HCT116 (cell line): ENCODE results near the gene LRRC61. TPM values are rescaled to one million over a fixed set of nuclear protein-coding genes. Genes with fewer than 3 reads are reported as not detected.

Source experiments
- ATAC-seq: fragments of 200-7000 bp; cut with Tn5 transposase; 2 replicates; pipeline ENCODE4 v1.9.1; 2020; ENCODE audit warnings: mild to moderate bottlenecking, moderate library complexity
- BruUV-seq: library from RNA; stranded (reverse); fragments of 400-500 nt; replicated peaks from 2 replicates; lab custom pipeline; 2021; lab: Mats Ljungman, UMichigan
- CTCF ChIA-PET: fragments of 300-600 bp; sonication (Branson Sonifier 250); formaldehyde crosslinking; loops from one replicate; lab custom pipeline; 2021; ENCODE audit warnings: antibody characterized with exemption; lab: Charles Lee
- POLR2A ChIA-PET: fragments of 300-600, 350-600 bp; sonication (Branson Sonifier 250); formaldehyde crosslinking; loops from one replicate; lab custom pipeline; 2021; ENCODE audit warnings: antibody characterized with exemption; lab: Charles Lee
- RAD21 ChIA-PET, 2 experiments: fragments of 300-600 bp; sonication (Branson Sonifier 250); formaldehyde crosslinking; loops; one replicate each; lab custom pipeline; 2023; ENCODE audit warnings: low total read pairs in 2 of 2; ENCODE audit not compliant: uncharacterized antibody in 2 of 2, unreplicated experiment in 2 of 2, low non-redundant PET in 1 of 2; lab: Charles Lee
- DNase-seq: peaks from one replicate; pipeline ENCODE4 v3.0.0-alpha.2; 2010; ENCODE audit warnings: low read depth, low spot score
- H2AFZ ChIP-seq: fragments of 200-600 bp; shearing (Covaris generic), sonication (generic); 2 replicates; pipeline ENCODE4 v1.6.1; 2017; ENCODE audit warnings: low read depth, mixed run types, mixed read lengths, antibody characterized with exemption, low read length; ENCODE audit not compliant: poor library complexity, severe bottlenecking
- H3K27ac ChIP-seq: 2 replicates; pipeline ENCODE4 v1.5.1; 2012; ENCODE audit warnings: low read depth, low read length
- H3K27me3 ChIP-seq: fragments of 200-600 bp; sonication (generic); 2 replicates; pipeline ENCODE4 v1.6.1; 2016; ENCODE audit warnings: mixed run types, low read length, mixed read lengths; ENCODE audit not compliant: insufficient read depth
- H3K36me3 ChIP-seq, 2 experiments: fragments of 200-500 bp in 1 of 2; fragments of 200-600 bp in 1 of 2; sonication (Bioruptor generic) in 1 of 2; sonication (generic) in 1 of 2; 2 replicates each; pipeline versions ENCODE4 v1.5.1 to v1.6.1; 2014 to 2016; ENCODE audit warnings: low read length in 2 of 2, inconsistent platforms in 1 of 2, mixed read lengths in 1 of 2, mixed run types in 1 of 2; ENCODE audit not compliant: insufficient read depth in 2 of 2, control insufficient read depth in 1 of 2
- H3K4me1 ChIP-seq, 2 experiments: fragments of 200-600 bp in 1 of 2; sonication (generic) in 1 of 2; 2 replicates each; pipeline versions ENCODE4 v1.5.1 to v1.6.1; 2012 to 2017; ENCODE audit warnings: low read length in 2 of 2, inconsistent platforms in 1 of 2, mild to moderate bottlenecking in 1 of 2, mixed read lengths in 1 of 2, mixed run types in 1 of 2, moderate library complexity in 1 of 2; ENCODE audit not compliant: insufficient read depth in 2 of 2, control insufficient read depth in 1 of 2
- H3K4me2 ChIP-seq: fragments of 200-600 bp; sonication (generic); 2 replicates; pipeline ENCODE4 v1.6.1; 2017; ENCODE audit warnings: mixed run types, low read length, mixed read lengths
- H3K4me3 ChIP-seq, 2 experiments: fragments of 200-600 bp in 1 of 2; sonication (generic) in 1 of 2; replicated peaks in 1 of 2; 2 replicates each; pipeline ENCODE4 v1.5.1; 2011 to 2016; ENCODE audit warnings: low read length in 2 of 2, control low read depth in 1 of 2, low read depth in 1 of 2, mild to moderate bottlenecking in 1 of 2, mixed read lengths in 1 of 2, mixed run types in 1 of 2
- H3K79me2 ChIP-seq: fragments of 200-600 bp; sonication (generic); 2 replicates; pipeline ENCODE4 v1.6.1; 2017; ENCODE audit warnings: mild to moderate bottlenecking, mixed run types, low read length, moderate library complexity, mixed read lengths; ENCODE audit not compliant: insufficient read depth
- H3K9ac ChIP-seq: fragments of 200-600 bp; sonication (generic); 2 replicates; pipeline ENCODE4 v1.6.1; 2016; ENCODE audit warnings: low read length, mixed read lengths
- H3K9me2 ChIP-seq: fragments of 200-600 bp; sonication (generic), shearing (Covaris generic); 2 replicates; pipeline ENCODE4 v1.6.1; 2017; ENCODE audit warnings: mixed run types, mild to moderate bottlenecking, moderate library complexity; ENCODE audit not compliant: insufficient read depth
- H3K9me3 ChIP-seq, 2 experiments: fragments of 200-500 bp in 1 of 2; fragments of 200-600 bp in 1 of 2; sonication (Bioruptor generic) in 1 of 2; sonication (generic) in 1 of 2; 2 replicates each; pipeline ENCODE4 v1.6.1; 2014 to 2017; ENCODE audit warnings: low read length in 2 of 2, mixed read lengths in 2 of 2, inconsistent platforms in 1 of 2, low read depth in 1 of 2, mild to moderate bottlenecking in 1 of 2, mixed run types in 1 of 2, moderate library complexity in 1 of 2; ENCODE audit not compliant: control insufficient read depth in 1 of 2, insufficient read depth in 1 of 2
- H4K20me1 ChIP-seq: fragments of 200-600 bp; sonication (generic), shearing (Covaris generic); 2 replicates; pipeline ENCODE4 v1.6.1; 2017; ENCODE audit warnings: mixed run types, mild to moderate bottlenecking, moderate library complexity; ENCODE audit not compliant: insufficient read depth
- CEBPB ChIP-seq: IDR thresholded peaks from 2 replicates; pipeline ENCODE4 v1.6.1; 2012; ENCODE audit warnings: low read depth
- RAD21 ChIP-seq: IDR thresholded peaks from 2 replicates; pipeline ENCODE4 v1.6.1; 2012; ENCODE audit warnings: low read depth, mild to moderate bottlenecking
- SP1 ChIP-seq: IDR thresholded peaks from 2 replicates; pipeline ENCODE4 v1.6.1; 2012; ENCODE audit warnings: low read depth
- intact Hi-C: fragments of 100-400 bp; cut with micrococcal nuclease; formaldehyde crosslinking; loops from 2 replicates; pipeline ENCODE4 v1.10.0; 2022
- total RNA-seq: library from RNA; stranded (reverse); gene quantifications from one replicate; pipeline ENCODE4 v1.2.1, GENCODE V29; 2021; ENCODE audit not compliant: unreplicated experiment
- TF ChIP-seq, protein P1 (sequence below): IDR thresholded peaks from 2 replicates; pipeline ENCODE4 v1.6.1; 2012; ENCODE audit warnings: low read depth
- TF ChIP-seq, protein P2 (sequence below): IDR thresholded peaks from 2 replicates; pipeline ENCODE4 v1.6.1; 2012

The LRRC61 gene
- total RNA-seq, 1 experiment from 2014 or later: 12.0 TPM

DNA sequence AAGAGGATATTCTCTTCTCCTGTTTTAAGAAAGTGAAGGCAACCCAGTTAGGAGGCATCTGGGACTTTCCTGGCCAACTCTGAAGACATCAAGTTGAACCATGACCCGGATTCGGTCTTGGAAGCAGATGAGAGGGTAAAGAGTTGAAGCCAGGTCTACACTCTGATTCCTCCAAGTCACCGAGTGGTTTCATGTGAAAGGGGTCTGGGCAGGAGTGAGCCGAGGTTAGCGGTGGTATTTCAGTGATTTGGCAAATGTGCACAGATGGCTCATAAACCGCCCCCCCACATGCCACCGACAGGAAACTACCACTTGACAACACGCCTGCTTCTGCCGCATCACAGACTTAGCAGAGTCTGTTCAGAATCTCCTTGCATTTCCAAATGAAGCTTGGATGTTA is 34.1 kb downstream of the LRRC61 start (continued):
- TF ChIP-seq, protein P1, sequence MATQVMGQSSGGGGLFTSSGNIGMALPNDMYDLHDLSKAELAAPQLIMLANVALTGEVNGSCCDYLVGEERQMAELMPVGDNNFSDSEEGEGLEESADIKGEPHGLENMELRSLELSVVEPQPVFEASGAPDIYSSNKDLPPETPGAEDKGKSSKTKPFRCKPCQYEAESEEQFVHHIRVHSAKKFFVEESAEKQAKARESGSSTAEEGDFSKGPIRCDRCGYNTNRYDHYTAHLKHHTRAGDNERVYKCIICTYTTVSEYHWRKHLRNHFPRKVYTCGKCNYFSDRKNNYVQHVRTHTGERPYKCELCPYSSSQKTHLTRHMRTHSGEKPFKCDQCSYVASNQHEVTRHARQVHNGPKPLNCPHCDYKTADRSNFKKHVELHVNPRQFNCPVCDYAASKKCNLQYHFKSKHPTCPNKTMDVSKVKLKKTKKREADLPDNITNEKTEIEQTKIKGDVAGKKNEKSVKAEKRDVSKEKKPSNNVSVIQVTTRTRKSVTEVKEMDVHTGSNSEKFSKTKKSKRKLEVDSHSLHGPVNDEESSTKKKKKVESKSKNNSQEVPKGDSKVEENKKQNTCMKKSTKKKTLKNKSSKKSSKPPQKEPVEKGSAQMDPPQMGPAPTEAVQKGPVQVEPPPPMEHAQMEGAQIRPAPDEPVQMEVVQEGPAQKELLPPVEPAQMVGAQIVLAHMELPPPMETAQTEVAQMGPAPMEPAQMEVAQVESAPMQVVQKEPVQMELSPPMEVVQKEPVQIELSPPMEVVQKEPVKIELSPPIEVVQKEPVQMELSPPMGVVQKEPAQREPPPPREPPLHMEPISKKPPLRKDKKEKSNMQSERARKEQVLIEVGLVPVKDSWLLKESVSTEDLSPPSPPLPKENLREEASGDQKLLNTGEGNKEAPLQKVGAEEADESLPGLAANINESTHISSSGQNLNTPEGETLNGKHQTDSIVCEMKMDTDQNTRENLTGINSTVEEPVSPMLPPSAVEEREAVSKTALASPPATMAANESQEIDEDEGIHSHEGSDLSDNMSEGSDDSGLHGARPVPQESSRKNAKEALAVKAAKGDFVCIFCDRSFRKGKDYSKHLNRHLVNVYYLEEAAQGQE: no peak

DNA sequence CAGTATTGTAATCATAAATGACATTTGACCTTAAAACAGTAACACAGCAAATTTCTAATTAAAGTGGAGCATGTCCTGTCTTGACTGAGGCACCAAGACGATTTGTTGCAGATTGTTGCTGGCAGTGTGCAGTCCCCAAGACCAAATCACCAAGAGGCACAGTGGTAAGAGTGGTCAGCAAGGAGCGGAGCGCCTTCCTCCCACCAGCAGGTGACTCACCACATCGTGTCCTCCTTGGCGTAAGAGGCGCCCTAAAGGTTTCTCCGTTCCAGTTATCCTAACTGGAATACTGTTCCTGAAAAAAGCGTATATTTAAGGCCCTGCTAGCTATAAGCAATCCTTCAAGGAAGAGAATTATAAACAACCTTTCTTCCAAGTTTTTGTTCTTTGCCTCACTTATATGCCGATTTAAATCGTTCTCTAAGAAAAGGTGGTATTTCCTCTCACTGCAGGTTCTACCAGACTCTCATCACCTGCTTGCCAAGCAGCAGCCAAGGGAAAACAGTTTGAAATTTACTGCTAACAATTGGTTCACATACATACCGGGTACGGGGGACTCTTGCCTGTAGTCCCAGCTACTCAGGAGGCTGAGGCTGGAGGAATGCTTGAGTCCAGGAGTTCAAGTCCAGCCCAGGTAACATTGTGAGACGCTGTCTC is 34.7 kb downstream of the LRRC61 start:
- H3K9me2 ChIP-seq: no peaks in the 10 kb centered on the region

More for the DNA sequence above, 34.7 kb downstream of the LRRC61 start:
- H3K4me1 ChIP-seq: peaks cover 0 to 12% of the 10 kb centered on the region in 2 experiments; a peak in 2 of 4 replicates
- no peaks in the 10 kb centered on the region for H3K79me2 ChIP-seq
- H3K4me2 ChIP-seq: peak overlapping the region; percentile 5; the same call in 1 of the 2 replicates
- intact Hi-C loops: no loop called here
- RAD21 ChIA-PET: no interaction called here
- H3K36me3 ChIP-seq: no peaks in the 10 kb centered on the region
- no peaks in the 10 kb centered on the region for H3K9me3 ChIP-seq
- no peaks in the 10 kb centered on the region for H4K20me1 ChIP-seq
- no TSS peak for BruUV-seq
- no peak overlapping the region for H3K4me3 ChIP-seq
- H3K27me3 ChIP-seq: no peaks in the 10 kb centered on the region
- H3K27ac ChIP-seq: no peak overlapping the region
- TF ChIP-seq CEBPB (no peak), RAD21 (no peak), SP1 (no peak)
- TF ChIP-seq, protein P2, sequence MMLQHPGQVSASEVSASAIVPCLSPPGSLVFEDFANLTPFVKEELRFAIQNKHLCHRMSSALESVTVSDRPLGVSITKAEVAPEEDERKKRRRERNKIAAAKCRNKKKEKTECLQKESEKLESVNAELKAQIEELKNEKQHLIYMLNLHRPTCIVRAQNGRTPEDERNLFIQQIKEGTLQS: no peak
- ATAC-seq: peak; percentile 67
- no peak overlapping the region for H2AFZ ChIP-seq
- POLR2A ChIA-PET: no interaction called here
- CTCF ChIA-PET: interaction anchor here (1.2 kb wide), 1 partner anchor 8 kb away, joined by 3 read pairs; no protein-coding TSS in a partner anchor
- no peak for DNase-seq
- H3K9ac ChIP-seq: no peak overlapping the region
